Measurements from ENCODE around the gene KIZ. TPM values are rescaled to one million over a fixed set of nuclear protein-coding genes. Genes with fewer than 3 reads are reported as not detected.

The KIZ gene
- total RNA-seq, 1 donor from 2014 or later: 21.1 TPM

GRCh38 chr20:21099751-21100577 lies 25.9 kb upstream of the KIZ start:
- TF ChIP-seq, protein P1, sequence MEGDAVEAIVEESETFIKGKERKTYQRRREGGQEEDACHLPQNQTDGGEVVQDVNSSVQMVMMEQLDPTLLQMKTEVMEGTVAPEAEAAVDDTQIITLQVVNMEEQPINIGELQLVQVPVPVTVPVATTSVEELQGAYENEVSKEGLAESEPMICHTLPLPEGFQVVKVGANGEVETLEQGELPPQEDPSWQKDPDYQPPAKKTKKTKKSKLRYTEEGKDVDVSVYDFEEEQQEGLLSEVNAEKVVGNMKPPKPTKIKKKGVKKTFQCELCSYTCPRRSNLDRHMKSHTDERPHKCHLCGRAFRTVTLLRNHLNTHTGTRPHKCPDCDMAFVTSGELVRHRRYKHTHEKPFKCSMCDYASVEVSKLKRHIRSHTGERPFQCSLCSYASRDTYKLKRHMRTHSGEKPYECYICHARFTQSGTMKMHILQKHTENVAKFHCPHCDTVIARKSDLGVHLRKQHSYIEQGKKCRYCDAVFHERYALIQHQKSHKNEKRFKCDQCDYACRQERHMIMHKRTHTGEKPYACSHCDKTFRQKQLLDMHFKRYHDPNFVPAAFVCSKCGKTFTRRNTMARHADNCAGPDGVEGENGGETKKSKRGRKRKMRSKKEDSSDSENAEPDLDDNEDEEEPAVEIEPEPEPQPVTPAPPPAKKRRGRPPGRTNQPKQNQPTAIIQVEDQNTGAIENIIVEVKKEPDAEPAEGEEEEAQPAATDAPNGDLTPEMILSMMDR (IDR thresholded peaks at IDR 0.05; ENCODE audit: unreplicated experiment): no peak
- Mint-ChIP-seq H3K4me3 (no peak overlapping the region), H3K27ac (no peak overlapping the region), H3K9me3 (no peaks in the 10 kb centered on the region), H3K36me3 (no peaks in the 10 kb centered on the region), H3K4me1 (peaks cover 15% of the 10 kb centered on the region), H3K27me3 (ENCODE audit: low read depth) (peaks cover 100% of the 10 kb centered on the region)
- no peak for DNase-seq (ENCODE audit: low spot score in 2 of 2, unreplicated experiment in 2 of 2)

DNA sequence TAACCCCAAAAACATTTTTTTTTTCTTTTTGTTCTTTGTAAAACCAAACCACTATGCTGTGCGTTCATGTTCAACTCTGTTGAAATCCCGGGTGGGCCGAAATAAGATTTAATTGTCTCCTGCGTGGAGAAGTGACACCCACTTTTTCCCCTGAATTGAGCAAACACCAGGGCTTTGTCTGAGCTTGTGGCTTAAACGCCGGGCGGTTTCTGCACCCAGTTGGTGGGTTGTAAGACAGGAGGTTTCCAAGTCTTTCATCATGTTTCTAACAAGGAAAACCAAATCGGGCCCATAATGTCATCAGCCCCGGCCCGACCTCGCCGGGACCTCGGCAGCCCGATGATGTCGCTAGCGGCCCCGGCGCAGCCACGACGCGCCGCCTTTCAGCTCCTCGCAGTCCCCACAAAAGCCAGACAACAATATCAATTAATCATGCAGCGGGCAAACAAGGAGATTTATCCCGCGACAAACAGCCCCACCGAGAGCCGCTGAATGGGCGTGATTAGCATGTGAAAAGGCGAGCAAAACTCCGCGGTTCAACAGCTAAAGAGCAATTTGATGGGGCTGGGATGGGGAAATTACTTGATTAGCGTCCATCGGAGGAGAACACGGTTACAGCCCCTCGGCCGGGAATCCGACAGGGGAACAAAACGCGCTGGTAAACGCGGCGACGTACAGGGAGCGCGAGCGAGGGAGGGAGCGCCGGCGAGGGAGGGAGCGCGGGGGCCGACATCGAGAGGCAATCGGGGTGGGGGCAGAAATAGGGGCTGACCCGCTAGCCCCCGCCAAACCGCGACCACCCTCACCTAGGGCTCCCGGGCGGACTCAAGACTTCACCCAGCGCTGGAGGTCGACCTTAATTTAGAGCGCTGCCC lies 25.1 kb upstream of the KIZ start:
- H3K27me3 Mint-ChIP-seq (ENCODE audit: low read depth): peaks cover 100% of the 10 kb centered on the region
- no peak for DNase-seq (ENCODE audit: low spot score in 2 of 2, unreplicated experiment in 2 of 2)
- TF ChIP-seq, protein P1 (IDR thresholded peaks at IDR 0.05; ENCODE audit: unreplicated experiment): no peak

DNA sequence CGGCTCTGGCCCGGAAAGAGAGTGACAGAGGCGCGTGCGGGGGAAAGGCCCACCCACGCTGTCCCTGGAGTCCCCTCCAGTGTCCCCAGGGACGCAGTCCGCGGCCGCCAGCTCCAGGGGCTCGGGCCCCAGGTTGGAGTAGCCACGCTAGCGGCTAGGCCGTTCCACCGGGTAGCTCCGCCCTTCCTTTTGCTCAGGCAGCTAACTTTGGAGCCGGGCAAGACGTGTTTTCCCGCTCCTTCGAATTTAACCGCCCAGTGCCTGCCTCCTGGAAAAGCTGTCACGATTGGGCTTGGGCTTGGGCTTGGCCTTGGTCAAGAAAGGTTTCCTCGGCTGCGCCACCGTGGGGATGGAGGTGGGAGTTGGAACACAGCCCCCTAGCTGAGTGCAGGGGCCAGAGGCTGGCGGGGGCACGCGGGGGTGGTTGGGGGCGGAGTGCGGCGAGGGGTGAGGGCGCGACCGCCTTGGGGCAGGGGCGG lies 24.4 kb upstream of the KIZ start:
- peaks cover 17% of the 10 kb centered on the region for H3K4me1 Mint-ChIP-seq
- TF ChIP-seq, protein P1 (IDR thresholded peaks at IDR 0.05; ENCODE audit: unreplicated experiment): no peak
- no peak overlapping the region for H3K27ac Mint-ChIP-seq
- no peak overlapping the region for H3K4me3 Mint-ChIP-seq
- DNase-seq (ENCODE audit: low spot score in 2 of 2, unreplicated experiment in 2 of 2): no peak
- peaks cover 100% of the 10 kb centered on the region for H3K27me3 Mint-ChIP-seq (ENCODE audit: low read depth)
- no peaks in the 10 kb centered on the region for H3K36me3 Mint-ChIP-seq
- H3K9me3 Mint-ChIP-seq: no peaks in the 10 kb centered on the region

More for the DNA sequence above, 25.1 kb upstream of the KIZ start:
- Mint-ChIP-seq H3K4me3 (peak overlapping the region; percentile 53), H3K4me1 (peaks cover 15% of the 10 kb centered on the region), H3K27ac (no peak overlapping the region), H3K9me3 (no peaks in the 10 kb centered on the region), H3K36me3 (no peaks in the 10 kb centered on the region)

DNA sequence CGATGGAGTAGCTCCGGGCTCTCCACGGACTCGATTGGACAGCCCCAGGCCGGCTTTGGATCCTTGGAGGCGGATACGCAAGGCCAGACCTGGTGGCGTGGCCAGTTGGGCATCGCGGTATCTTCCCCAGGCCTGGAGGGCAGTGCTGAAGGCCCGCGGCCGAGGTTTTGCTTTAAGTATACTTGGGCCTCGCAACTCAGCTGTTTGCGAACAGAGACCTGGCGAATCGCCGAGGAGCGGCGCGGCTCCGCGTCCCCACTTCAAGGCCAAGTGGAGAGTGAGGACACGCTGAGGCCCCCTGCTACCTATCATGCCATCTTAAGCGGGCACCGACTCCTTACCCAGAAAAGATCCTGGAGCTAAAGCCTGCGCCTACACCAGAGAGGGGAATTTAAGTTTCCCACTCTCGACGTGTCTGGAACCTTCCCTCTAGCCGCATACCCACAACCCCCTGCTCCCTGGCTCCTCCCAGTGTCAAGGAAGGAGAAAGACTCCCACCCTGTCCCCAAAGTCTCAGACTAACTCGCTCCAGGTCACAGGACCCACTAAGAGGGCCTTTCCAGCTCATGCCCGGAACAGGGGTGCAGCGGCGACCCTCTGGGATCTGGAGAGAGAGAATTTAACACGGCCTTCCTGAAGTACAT lies 23.8 kb upstream of the KIZ start:
- Mint-ChIP-seq H3K4me3 (peak overlapping the region; percentile 47), H3K27me3 (ENCODE audit: low read depth) (peaks cover 100% of the 10 kb centered on the region), H3K9me3 (no peaks in the 10 kb centered on the region), H3K36me3 (no peaks in the 10 kb centered on the region), H3K27ac (no peak overlapping the region), H3K4me1 (peaks cover 17% of the 10 kb centered on the region)
- TF ChIP-seq, protein P1 (IDR thresholded peaks at IDR 0.05; ENCODE audit: unreplicated experiment): no peak
- no peak for DNase-seq (ENCODE audit: low spot score in 2 of 2, unreplicated experiment in 2 of 2)

DNA sequence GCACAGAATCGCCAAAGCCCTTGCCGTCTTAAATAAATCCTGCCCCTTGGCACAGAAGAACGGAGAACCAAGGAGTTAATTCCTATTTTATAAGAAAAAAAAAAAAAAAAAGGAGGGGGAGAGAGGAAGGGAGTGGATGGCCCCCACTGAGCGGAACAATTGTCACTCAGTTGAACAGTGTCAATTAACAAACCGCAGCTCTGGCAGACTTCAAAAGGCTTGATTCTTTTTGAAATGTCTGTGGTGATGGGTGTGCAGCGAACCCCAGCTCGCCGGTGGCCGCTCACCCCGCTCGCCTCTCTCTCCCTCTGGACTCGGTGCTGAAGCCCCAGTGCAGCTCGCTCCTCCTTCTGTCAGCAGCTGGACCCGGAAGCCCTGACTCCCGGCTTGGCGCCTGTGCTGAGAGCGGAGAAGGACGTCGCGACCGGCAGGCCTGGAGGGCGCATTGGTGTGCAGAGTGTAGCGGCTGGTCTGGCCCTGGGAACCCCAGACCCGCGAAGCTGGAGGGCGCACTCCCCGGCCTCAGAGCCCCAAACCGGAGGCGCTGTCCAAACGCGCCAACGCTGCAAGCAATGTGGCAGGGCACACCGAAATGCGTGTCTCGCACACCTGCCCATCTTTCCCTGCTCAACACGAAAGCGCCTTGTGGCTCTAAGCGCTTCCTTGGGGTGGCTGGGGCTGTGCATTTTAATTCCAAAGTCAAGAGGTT lies 23.1 kb upstream of the KIZ start:
- no peak overlapping the region for H3K27ac Mint-ChIP-seq
- peak in 1 of 2 experiments; percentile 46 for DNase-seq (ENCODE audit: low spot score in 2 of 2, unreplicated experiment in 2 of 2)
- H3K4me1 Mint-ChIP-seq: peaks cover 17% of the 10 kb centered on the region
- peaks cover 100% of the 10 kb centered on the region for H3K27me3 Mint-ChIP-seq (ENCODE audit: low read depth)
- no peaks in the 10 kb centered on the region for H3K9me3 Mint-ChIP-seq
- H3K4me3 Mint-ChIP-seq: peak overlapping the region; percentile 47
- H3K36me3 Mint-ChIP-seq: no peaks in the 10 kb centered on the region
- TF ChIP-seq, protein P1 (IDR thresholded peaks at IDR 0.05; ENCODE audit: unreplicated experiment): no peak

Measured in mesothelial cell of epicardium (in vitro differentiated cells).